Measurements from ENCODE around the gene PAH. TPM values are rescaled to one million over a fixed set of nuclear protein-coding genes. Genes with fewer than 3 reads are reported as not detected.

PAH gene
- total and polyA plus RNA-seq, 2 of the 4 experiments (the other 2 are of a cell fraction), result not detected

DNA sequence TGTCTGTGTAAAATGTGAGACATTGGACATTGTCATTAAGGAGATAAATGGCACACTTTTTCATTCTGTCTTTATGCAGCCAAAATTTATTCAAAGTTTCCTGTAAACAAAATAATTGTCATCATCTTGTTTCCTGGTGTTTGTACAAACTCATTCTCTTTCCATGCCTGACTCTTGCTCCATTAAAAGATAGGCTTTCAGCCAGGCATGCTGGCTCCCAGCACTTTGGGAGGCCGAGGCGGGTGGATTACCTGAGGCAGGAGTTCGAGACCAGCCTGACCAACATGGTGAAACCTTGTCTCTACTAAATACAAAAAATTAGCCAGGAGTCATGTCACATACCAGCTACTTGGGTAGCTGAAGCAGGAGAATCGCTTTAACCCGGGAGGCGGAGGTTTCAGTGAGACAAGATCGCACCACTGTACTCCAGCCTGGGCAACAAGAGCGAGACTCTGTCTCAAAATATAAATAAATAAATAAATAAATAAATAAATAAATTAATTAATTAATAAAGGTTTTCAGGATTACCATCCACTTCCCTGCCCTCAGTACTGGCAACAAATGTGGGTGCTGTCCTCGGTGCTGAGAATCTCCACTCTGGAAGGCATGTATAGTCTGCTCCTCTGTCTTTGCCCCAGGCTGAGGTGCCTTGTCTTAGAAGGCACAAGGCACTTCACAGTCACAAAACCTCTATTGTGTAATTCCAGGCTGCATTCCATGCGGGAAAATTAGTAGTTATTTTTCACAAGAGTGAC lies 83.2 kb downstream of the PAH start:
- Histone ChIP-seq H2AK5ac (ENCODE audit: low read depth, low read length) (no peak overlapping the region), H4K8ac (ENCODE audit: low read depth in 2 of 2, low read length in 2 of 2) (no peak overlapping the region), H2AFZ (replicated peaks; ENCODE audit: low read length, poor library complexity) (no peak overlapping the region), H3K79me1 (ENCODE audit: low read depth in 1 of 2, low read length in 2 of 2) (no peaks in the 10 kb centered on the region), H2BK5ac (ENCODE audit: low read depth, low read length, poor library complexity, severe bottlenecking) (no peak overlapping the region), H3K4ac (ENCODE audit: low read depth, low read length) (no peak overlapping the region), H4K5ac (ENCODE audit: low read depth, low read length) (no peak overlapping the region), H2BK15ac (ENCODE audit: low read depth, low read length) (no peak overlapping the region), H3K36me3 (ENCODE audit: control insufficient read depth, insufficient read depth, low read length) (no peaks in the 10 kb centered on the region), H4K91ac (ENCODE audit: insufficient read depth, low read depth, low read length) (no peak overlapping the region), H3K56ac (ENCODE audit: extremely low read depth, insufficient read depth, low read length) (no peak overlapping the region), H3K4me3 (ENCODE audit: insufficient read depth, low read depth, low read length) (no peak overlapping the region), H3K23ac (ENCODE audit: low read depth, low read length) (no peak overlapping the region), H3K27ac (ENCODE audit: insufficient read depth, low read length) (no peak overlapping the region), H3K14ac (replicated peaks; ENCODE audit: low read depth, low read length) (no peak overlapping the region), H4K20me1 (ENCODE audit: insufficient read depth, low read length) (no peaks in the 10 kb centered on the region), H3K9me1 (ENCODE audit: insufficient read depth, low read length) (no peaks in the 10 kb centered on the region), H3K4me1 (ENCODE audit: control insufficient read depth, insufficient read depth, low read length) (no peaks in the 10 kb centered on the region), H2BK20ac (ENCODE audit: low read depth, low read length) (no peak overlapping the region), H3K9me3 (ENCODE audit: control insufficient read depth, insufficient read depth, low read length) (peaks cover 2% of the 10 kb centered on the region; the same call in 1 of the 2 replicates), H3K9ac (ENCODE audit: low read depth, low read length) (no peak overlapping the region), H3K27me3 (ENCODE audit: control insufficient read depth, insufficient read depth, low read length) (no peaks in the 10 kb centered on the region), H3K18ac (ENCODE audit: low read depth, low read length) (no peak overlapping the region), H2BK120ac (ENCODE audit: low read depth, low read length) (no peak overlapping the region), H2AK9ac (replicated peaks; ENCODE audit: low read depth, low read length, poor library complexity) (no peak overlapping the region), H3K4me2 (ENCODE audit: low read depth, low read length) (no peak overlapping the region)
- intact Hi-C loops (cut with micrococcal nuclease), result no loop called here
- POLR2A ChIA-PET (ENCODE audit: unreplicated experiment), result no interaction called here
- in situ Hi-C loops (cut with MboI; ENCODE audit: low sequenced_read_pairs), result no loop called here
- ATAC-seq (ENCODE audit: low read depth), result no peak
- 60% methylated on average over 2 of the region's 10 CpGs; no CpG with 5 or more reads in 1 of the 2 experiments for WGBS, 2 experiments (ENCODE audit: extremely low coverage in 2 of 2, insufficient read length in 1 of 2)
- dilution Hi-C loops (cut with HindIII; ENCODE audit: low sequenced_read_pairs, unreplicated experiment), result no loop called here
- no peak for TF ChIP-seq BHLHE40 (IDR thresholded peaks at IDR 0.05; ENCODE audit: low read depth, low read length)
- no peak for TF ChIP-seq CEBPB (IDR thresholded peaks at IDR 0.05; ENCODE audit: low read depth, low read length)
- no peak for TF ChIP-seq MXI1 (IDR thresholded peaks at IDR 0.05; ENCODE audit: borderline replicate concordance, low read depth, low read length)
- no peak for TF ChIP-seq POLR2A (IDR thresholded peaks at IDR 0.05; ENCODE audit: low read depth, low read length)
- no peak for TF ChIP-seq USF2 (IDR thresholded peaks at IDR 0.05; ENCODE audit: low read depth, low read length)
- TF ChIP-seq SMC3 (IDR thresholded peaks at IDR 0.05; ENCODE audit: low read depth, low read length), result no peak
- no peak for TF ChIP-seq FOS (IDR thresholded peaks at IDR 0.05; ENCODE audit: low read depth, low read length)
- TF ChIP-seq ELK1 (IDR thresholded peaks at IDR 0.05; ENCODE audit: borderline replicate concordance, low read depth, low read length), result no peak
- TF ChIP-seq, protein P1, sequence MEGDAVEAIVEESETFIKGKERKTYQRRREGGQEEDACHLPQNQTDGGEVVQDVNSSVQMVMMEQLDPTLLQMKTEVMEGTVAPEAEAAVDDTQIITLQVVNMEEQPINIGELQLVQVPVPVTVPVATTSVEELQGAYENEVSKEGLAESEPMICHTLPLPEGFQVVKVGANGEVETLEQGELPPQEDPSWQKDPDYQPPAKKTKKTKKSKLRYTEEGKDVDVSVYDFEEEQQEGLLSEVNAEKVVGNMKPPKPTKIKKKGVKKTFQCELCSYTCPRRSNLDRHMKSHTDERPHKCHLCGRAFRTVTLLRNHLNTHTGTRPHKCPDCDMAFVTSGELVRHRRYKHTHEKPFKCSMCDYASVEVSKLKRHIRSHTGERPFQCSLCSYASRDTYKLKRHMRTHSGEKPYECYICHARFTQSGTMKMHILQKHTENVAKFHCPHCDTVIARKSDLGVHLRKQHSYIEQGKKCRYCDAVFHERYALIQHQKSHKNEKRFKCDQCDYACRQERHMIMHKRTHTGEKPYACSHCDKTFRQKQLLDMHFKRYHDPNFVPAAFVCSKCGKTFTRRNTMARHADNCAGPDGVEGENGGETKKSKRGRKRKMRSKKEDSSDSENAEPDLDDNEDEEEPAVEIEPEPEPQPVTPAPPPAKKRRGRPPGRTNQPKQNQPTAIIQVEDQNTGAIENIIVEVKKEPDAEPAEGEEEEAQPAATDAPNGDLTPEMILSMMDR (conservative IDR thresholded peaks at IDR 0.05; ENCODE audit: low read depth, low read length), result no peak
- no peak for TF ChIP-seq RFX5 (IDR thresholded peaks at IDR 0.05; ENCODE audit: low read depth, low read length)
- no peak for TF ChIP-seq CHD1 (IDR thresholded peaks at IDR 0.05; ENCODE audit: low read depth, low read length)
- no peak for TF ChIP-seq RCOR1 (IDR thresholded peaks at IDR 0.05; ENCODE audit: insufficient replicate concordance, low read length)
- no peak for TF ChIP-seq MAFK (IDR thresholded peaks at IDR 0.05; ENCODE audit: low read depth, low read length)
- no peak for TF ChIP-seq RAD21 (IDR thresholded peaks at IDR 0.05; ENCODE audit: low read length)
- no peak for TF ChIP-seq NFE2L2 (IDR thresholded peaks at IDR 0.05; ENCODE audit: low read depth, low read length)
- no peak for TF ChIP-seq MAZ (IDR thresholded peaks at IDR 0.05; ENCODE audit: borderline replicate concordance, low read depth, low read length)
- DNase-seq, result no peak
- no TSS peak for BruUV-seq (replicated peaks)
- CTCF ChIA-PET, result interaction anchor here (0.7 kb wide), 1 partner anchor 17 kb away, joined by 3 read pairs; no protein-coding TSS in a partner anchor

Measured in IMR-90 (cell line).